Aorta (tissue), 5 donors: ENCODE data around the gene FMNL2. TPM values are rescaled to one million over a fixed set of nuclear protein-coding genes. Genes with fewer than 3 reads are reported as not detected.

ENCODE experiments used
- ATAC-seq: fragments of 200-7000 bp; cut with Tn5 transposase; one replicate; pipeline ENCODE4 v1.9.1; 2022; ENCODE audit warnings: moderate library complexity; ENCODE audit not compliant: low FRiP score
- DNase-seq, 2 donors: peaks; one replicate each; pipeline ENCODE4 v3.0.0-alpha.2; 2020
- H3K27ac ChIP-seq, 2 donors: one replicate each; pipeline ENCODE4 v1.5.1; 2013; ENCODE audit warnings: low read length in 2 of 2, mild to moderate bottlenecking in 2 of 2, moderate library complexity in 2 of 2, control low read depth in 1 of 2, inconsistent platforms in 1 of 2, low read depth in 1 of 2
- H3K27me3 ChIP-seq, 2 donors: one replicate each; pipeline ENCODE4 v1.6.1; 2013; ENCODE audit warnings: control low read depth in 1 of 2, low read length in 1 of 2, mild to moderate bottlenecking in 1 of 2, moderate library complexity in 1 of 2; ENCODE audit not compliant: insufficient read depth in 2 of 2, control insufficient read depth in 1 of 2
- H3K36me3 ChIP-seq, 2 donors: one replicate each; pipeline ENCODE4 v1.6.1; 2013; ENCODE audit warnings: control low read depth in 1 of 2, low read length in 1 of 2, mild to moderate bottlenecking in 1 of 2; ENCODE audit not compliant: insufficient read depth in 2 of 2, control insufficient read depth in 1 of 2
- H3K4me1 ChIP-seq, 2 donors: one replicate each; pipeline ENCODE4 v1.6.1; 2013; ENCODE audit warnings: low read length in 2 of 2, control low read depth in 1 of 2, mild to moderate bottlenecking in 1 of 2, moderate library complexity in 1 of 2; ENCODE audit not compliant: insufficient read depth in 2 of 2, control insufficient read depth in 1 of 2
- H3K4me3 ChIP-seq, 2 donors: one replicate each; pipeline ENCODE4 v1.5.1; 2013; ENCODE audit warnings: low read length in 2 of 2, control low read depth in 1 of 2, mild to moderate bottlenecking in 1 of 2
- H3K9me3 ChIP-seq: one replicate; pipeline ENCODE4 v1.6.1; 2013; ENCODE audit warnings: mild to moderate bottlenecking, low read length; ENCODE audit not compliant: control insufficient read depth
- WGBS, 2 donors: extraction: QIAGEN DNeasy Blood & Tissue Kit; methylation state at CpG; one replicate each; pipeline ENCODE4 v1.1.7; 2013; 5-methylcytosine and 5-hydroxymethylcytosine counted together
- intact Hi-C, 2 donors: fragments of 100-400 bp; cut with DNase I; formaldehyde crosslinking; loops; one replicate each; pipeline versions ENCODE4 v1.14.2 to v1.15.0; 2022
- polyA plus RNA-seq, 2 donors: library from polyadenylated mRNA; stranded (reverse); fragments of 200-250 nt; gene quantifications; one replicate each; pipeline ENCODE4 v1.2.3, GENCODE V29; 2013
- total RNA-seq, 2 donors: library from RNA; stranded (reverse); fragmentation: NEBNext Ultra II Directional; extraction: Animal tissue kit (Norgen Biotek cat#: 25700); gene quantifications; one replicate each; pipeline ENCODE4 v1.2.1, GENCODE V29; 2021
- donor health status: healthy with polysubstance abuse.
- donor health status: Bipolar disorder and iron deficiency.
- donor health status: DM: no; HTN: no; CAD: no.
- donor health status: DM: no; HTN: no; CAD: no.
- donor health status: DM: yes; HTN: yes; CAD: no.

Gene FMNL2
- total and polyA plus RNA-seq, 4 donors = 10.7 to 55.1 (median 33.7) TPM

- no peak overlapping the region for H3K4me3 ChIP-seq
- no peaks in the 10 kb centered on the region for H3K36me3 ChIP-seq
- ATAC-seq (no peak), DNase-seq (no peak)
- H3K9me3 ChIP-seq = no peaks in the 10 kb centered on the region
- H3K4me1 ChIP-seq = peaks cover 0 to 2% of the 10 kb centered on the region in 2 donors
- intact Hi-C loops = no loop called here
- H3K27me3 ChIP-seq = no peaks in the 10 kb centered on the region
- 91 to 93% methylated on average over 8 of the region's 8 CpGs for WGBS, 2 donors
- no peak overlapping the region for H3K27ac ChIP-seq
Observed at GRCh38 chr2:152602750-152603149, 267.8 kb downstream of the FMNL2 start.

GRCh38 chr2:152603166-152603565, 268.2 kb downstream of the FMNL2 start:
- Histone ChIP-seq H3K27me3 (no peaks in the 10 kb centered on the region), H3K4me1 (peaks cover 0 to 2% of the 10 kb centered on the region in 2 donors), H3K4me3 (no peak overlapping the region), H3K27ac (no peak overlapping the region), H3K9me3 (no peaks in the 10 kb centered on the region), H3K36me3 (no peaks in the 10 kb centered on the region)
- intact Hi-C loops = no loop called here
- DNase-seq (no peak), ATAC-seq (no peak)
- WGBS, 2 donors = 85 to 93% methylated on average over 3 of the region's 3 CpGs

GRCh38 chr2:152606081-152606480, 271.1 kb downstream of the FMNL2 start:
- DNase-seq (no peak), ATAC-seq (no peak)
- intact Hi-C loops = no loop called here
- Histone ChIP-seq H3K36me3 (no peaks in the 10 kb centered on the region), H3K9me3 (no peaks in the 10 kb centered on the region), H3K27me3 (no peaks in the 10 kb centered on the region), H3K4me3 (no peak overlapping the region), H3K27ac (no peak overlapping the region), H3K4me1 (peaks cover 0 to 2% of the 10 kb centered on the region in 2 donors)
- WGBS, 2 donors = 86 to 92% methylated on average over 1 of the region's 1 CpG

DNA sequence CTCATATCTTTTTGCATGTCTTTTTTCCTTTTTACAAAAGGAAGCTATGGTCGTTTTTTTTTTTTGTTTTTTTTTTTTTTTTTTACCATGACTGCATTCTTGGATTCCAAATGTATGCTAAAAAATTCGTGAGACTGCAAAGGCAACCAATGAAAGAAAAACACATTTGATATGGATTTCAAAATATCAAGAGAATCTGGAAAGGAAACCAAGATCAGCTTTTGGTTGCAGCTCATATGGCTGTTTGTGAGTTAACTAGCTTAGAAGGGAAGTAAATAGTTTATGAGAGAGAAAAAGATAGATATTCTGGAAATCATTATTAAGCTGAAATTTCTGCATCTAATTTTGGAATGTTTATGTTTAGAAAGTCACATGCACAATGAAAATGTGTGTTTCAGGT, 272.0 kb downstream of the FMNL2 start:
- intact Hi-C loops = no loop called here
- no peaks in the 10 kb centered on the region for H3K36me3 ChIP-seq
- no peaks in the 10 kb centered on the region for H3K9me3 ChIP-seq
- DNase-seq (no peak), ATAC-seq (no peak)
- no peaks in the 10 kb centered on the region for H3K27me3 ChIP-seq
- 7 to 13% methylated on average over 2 of the region's 2 CpGs for WGBS, 2 donors
- no peak overlapping the region for H3K27ac ChIP-seq
- H3K4me1 ChIP-seq = peaks cover 0 to 2% of the 10 kb centered on the region in 2 donors
- H3K4me3 ChIP-seq = no peak overlapping the region

DNA sequence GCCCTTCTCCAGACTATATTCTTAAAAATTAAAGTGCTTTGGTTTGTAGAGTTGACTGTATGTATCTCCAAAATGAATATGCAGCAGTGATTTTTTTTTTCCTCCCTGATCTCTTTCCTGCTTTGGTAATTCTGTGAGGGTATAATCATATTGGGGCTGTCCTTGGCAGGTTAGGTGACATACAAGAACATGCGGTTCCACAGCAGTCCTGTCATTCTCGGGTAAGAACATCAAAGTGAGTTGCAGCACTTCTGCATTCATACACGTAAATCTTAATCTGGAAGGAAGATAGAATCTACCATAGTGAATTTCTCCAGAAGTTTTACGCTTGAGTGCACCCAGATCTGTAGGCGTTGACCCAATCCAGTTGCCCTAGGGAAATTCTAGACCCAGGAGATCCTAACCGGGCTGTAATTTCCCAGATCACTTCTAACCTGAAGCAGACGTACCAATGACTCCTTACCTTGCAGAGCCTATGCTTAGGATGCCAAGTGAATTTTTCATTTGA, 272.9 kb downstream of the FMNL2 start:
- WGBS, 2 donors = 87 to 96% methylated on average over 7 of the region's 7 CpGs
- intact Hi-C loops = no loop called here

DNA sequence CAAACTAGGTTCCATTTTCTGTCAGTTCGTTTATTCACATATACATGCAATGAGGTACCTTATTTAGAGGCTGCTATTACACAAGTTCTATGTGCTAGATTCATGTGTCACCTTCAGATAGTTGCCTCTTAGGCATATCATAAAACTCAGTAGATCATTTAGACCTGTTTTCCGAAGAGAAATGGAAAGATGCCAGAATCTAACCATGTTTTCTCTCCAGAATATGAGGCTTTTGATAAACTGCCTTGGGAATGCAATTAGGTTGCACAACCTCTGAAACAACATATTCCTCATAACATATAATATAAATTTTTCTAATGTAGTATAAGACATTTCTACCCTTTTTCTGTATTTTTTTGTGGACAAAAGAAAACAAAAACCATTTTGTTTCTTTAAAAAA, 274.2 kb downstream of the FMNL2 start:
- no peak for DNase-seq
- Histone ChIP-seq H3K27me3 (no peaks in the 10 kb centered on the region), H3K36me3 (no peaks in the 10 kb centered on the region), H3K27ac (no peak overlapping the region), H3K4me1 (peaks cover 0 to 2% of the 10 kb centered on the region in 2 donors), H3K9me3 (no peaks in the 10 kb centered on the region), H3K4me3 (no peak overlapping the region)
- intact Hi-C loops = no loop called here
- 72 to 76% methylated on average over 2 of the region's 2 CpGs for WGBS, 2 donors
- ATAC-seq = no peak

More for the DNA sequence above, 272.9 kb downstream of the FMNL2 start:
- no peak overlapping the region for H3K4me3 ChIP-seq
- H3K27ac ChIP-seq = no peak overlapping the region
- H3K9me3 ChIP-seq = no peaks in the 10 kb centered on the region
- no peaks in the 10 kb centered on the region for H3K36me3 ChIP-seq
- peaks cover 0 to 2% of the 10 kb centered on the region in 2 donors for H3K4me1 ChIP-seq
- ATAC-seq (no peak), DNase-seq (no peak)
- no peaks in the 10 kb centered on the region for H3K27me3 ChIP-seq

- no peak overlapping the region for H3K27ac ChIP-seq
- intact Hi-C loops = no loop called here
- no peaks in the 10 kb centered on the region for H3K9me3 ChIP-seq
- no peak for ATAC-seq
- H3K4me3 ChIP-seq = no peak overlapping the region
- no peaks in the 10 kb centered on the region for H3K36me3 ChIP-seq
- H3K4me1 ChIP-seq = peaks cover 0 to 2% of the 10 kb centered on the region in 2 donors
- no peaks in the 10 kb centered on the region for H3K27me3 ChIP-seq
- DNase-seq = no peak
- WGBS, 2 donors = 40 to 95% methylated on average over 1 of the region's 1 CpG
Observed at GRCh38 chr2:152609699-152610098, 274.7 kb downstream of the FMNL2 start.

DNA sequence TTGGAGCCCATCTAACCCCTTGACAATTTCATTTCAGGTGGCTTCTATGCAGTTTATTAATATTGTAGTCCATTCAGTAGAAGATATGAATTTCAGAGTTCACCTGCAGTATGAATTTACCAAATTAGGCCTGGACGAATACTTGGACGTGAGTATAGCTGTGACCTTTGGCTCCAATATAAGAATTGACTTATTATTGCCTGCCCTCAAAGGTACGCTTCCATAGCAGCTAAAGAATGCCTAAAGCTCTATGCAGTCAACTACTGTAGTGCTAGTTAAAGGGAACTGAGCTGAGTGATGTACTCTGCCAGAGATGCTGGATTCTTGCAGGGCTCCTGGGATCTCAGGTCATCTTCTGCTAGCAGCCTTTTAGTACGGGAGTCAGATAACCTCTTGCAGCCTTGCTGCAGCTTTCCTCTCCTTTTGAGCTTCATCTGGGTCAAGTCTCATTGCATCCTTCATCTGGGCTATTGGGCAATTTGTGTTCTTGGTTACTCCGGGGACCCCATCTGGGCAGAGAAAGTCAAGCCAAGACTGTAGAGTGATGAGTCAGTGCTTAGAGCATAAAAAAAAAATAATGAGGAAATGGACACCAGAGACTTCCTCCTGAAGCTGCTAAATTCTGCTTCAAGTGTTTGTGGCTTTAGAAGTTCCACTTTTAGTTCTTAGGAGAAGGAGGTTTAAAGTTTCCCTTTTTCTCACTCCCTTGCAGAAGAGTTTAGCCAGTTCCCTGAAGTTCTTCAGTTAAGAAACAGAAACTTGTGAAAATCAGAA, 276.7 kb downstream of the FMNL2 start:
- peak; percentile 90 for ATAC-seq
- no peak overlapping the region for H3K27ac ChIP-seq

DNA sequence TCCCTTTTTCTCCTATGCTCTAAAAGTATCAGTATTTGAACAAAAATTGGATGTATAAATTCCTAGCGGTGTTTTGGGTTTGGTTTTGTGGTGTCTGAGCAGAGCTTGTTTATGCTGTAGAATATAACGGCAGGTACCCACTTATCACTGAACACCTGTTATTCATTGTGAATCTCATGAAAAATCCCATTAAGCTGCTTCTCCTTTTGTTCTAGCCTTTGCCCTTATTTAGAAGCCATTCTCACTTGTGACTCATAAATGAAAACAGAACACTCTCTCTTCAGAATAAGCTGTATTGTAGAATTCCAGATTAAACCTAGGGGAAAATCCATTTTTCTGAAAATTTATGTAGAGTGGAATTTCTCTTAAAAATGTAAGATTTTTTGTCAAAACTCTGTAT, 278.3 kb downstream of the FMNL2 start:
- H3K36me3 ChIP-seq = peaks cover 0 to 2% of the 10 kb centered on the region in 2 donors
- WGBS, 2 donors = 70 to 71% methylated on average over 2 of the region's 2 CpGs
- no peaks in the 10 kb centered on the region for H3K27me3 ChIP-seq
- no peak overlapping the region for H3K27ac ChIP-seq
- no peaks in the 10 kb centered on the region for H3K4me1 ChIP-seq
- no peak for DNase-seq
- intact Hi-C loops = no loop called here
- ATAC-seq = no peak
- no peak overlapping the region for H3K4me3 ChIP-seq
- H3K9me3 ChIP-seq = no peaks in the 10 kb centered on the region

More for the DNA sequence above, 276.7 kb downstream of the FMNL2 start:
- H3K9me3 ChIP-seq = no peaks in the 10 kb centered on the region
- WGBS, 2 donors = 68 to 73% methylated on average over 5 of the region's 5 CpGs
- peak in 1 of 2 donors; percentile 62 for DNase-seq
- intact Hi-C loops = no loop called here
- no peak overlapping the region for H3K4me3 ChIP-seq
- H3K27me3 ChIP-seq = no peaks in the 10 kb centered on the region
- H3K4me1 ChIP-seq = peaks cover 0 to 2% of the 10 kb centered on the region in 2 donors
- no peaks in the 10 kb centered on the region for H3K36me3 ChIP-seq
